OCI-LY1 (cell line): Measurements from ENCODE around the gene CRMP1.

ENCODE experiments used
- H2AFZ ChIP-seq: fragments of 200-600 bp; sonication (generic), shearing (Covaris generic); 2 replicates; pipeline ENCODE4 v1.6.0; 2014; ENCODE audit warnings: antibody characterized with exemption, mild to moderate bottlenecking, low read length
- H3F3A ChIP-seq: fragments of 200-600 bp; sonication (generic), shearing (Covaris generic); 2 replicates; pipeline ENCODE4 v1.6.0; 2014; ENCODE audit warnings: mild to moderate bottlenecking, antibody characterized with exemption, low read length, moderate library complexity; ENCODE audit not compliant: insufficient read depth
- H3K27ac ChIP-seq: fragments of 200-600 bp; sonication (generic); 2 replicates; pipeline ENCODE4 v1.5.1; 2014; ENCODE audit warnings: low read length, mixed run types, mild to moderate bottlenecking, low read depth; ENCODE audit not compliant: poor library complexity, severe bottlenecking
- H3K27me3 ChIP-seq: fragments of 200-600 bp; sonication (generic); 2 replicates; pipeline ENCODE4 v1.6.0; 2014; ENCODE audit warnings: antibody characterized with exemption, mild to moderate bottlenecking, low read length, moderate library complexity; ENCODE audit not compliant: insufficient read depth
- H3K36me3 ChIP-seq: fragments of 200-600 bp; sonication (generic); 2 replicates; pipeline ENCODE4 v1.6.1; 2014; ENCODE audit warnings: mild to moderate bottlenecking, antibody characterized with exemption, low read length, moderate library complexity, mixed read lengths; ENCODE audit not compliant: insufficient read depth
- H3K4me1 ChIP-seq: fragments of 200-600 bp; sonication (generic); 2 replicates; pipeline ENCODE4 v1.5.1; 2014; ENCODE audit warnings: mild to moderate bottlenecking, low read length, moderate library complexity; ENCODE audit not compliant: insufficient read depth, severe bottlenecking
- H3K4me2 ChIP-seq: fragments of 200-600 bp; sonication (generic), shearing (Covaris generic); 2 replicates; pipeline ENCODE4 v1.6.1; 2014; ENCODE audit warnings: low read length
- H3K4me3 ChIP-seq: fragments of 200-600 bp; sonication (generic); 2 replicates; pipeline ENCODE4 v1.5.1; 2014; ENCODE audit warnings: low read length, low read depth, mild to moderate bottlenecking, mixed read lengths; ENCODE audit not compliant: poor library complexity, severe bottlenecking
- H3K79me2 ChIP-seq: fragments of 200-600 bp; shearing (Covaris generic); 2 replicates; pipeline ENCODE4 v1.6.1; 2016; ENCODE audit warnings: mixed run types, low read length, mixed read lengths; ENCODE audit not compliant: insufficient read depth
- H3K9ac ChIP-seq: fragments of 200-600 bp; sonication (generic), shearing (Covaris generic); 2 replicates; pipeline ENCODE4 v1.6.1; 2014; ENCODE audit warnings: mild to moderate bottlenecking, low read length, mixed read lengths
- H3K9me2 ChIP-seq: fragments of 200-600 bp; sonication (generic), shearing (Covaris generic); 2 replicates; pipeline ENCODE4 v1.6.1; 2014; ENCODE audit warnings: low read depth, mild to moderate bottlenecking, low read length, mixed read lengths
- H3K9me3 ChIP-seq: fragments of 200-600 bp; shearing (Covaris generic); 2 replicates; pipeline ENCODE4 v1.6.1; 2014; ENCODE audit warnings: low read length, mixed read lengths
- H4K20me1 ChIP-seq: fragments of 200-600 bp; sonication (generic), shearing (Covaris generic); 2 replicates; pipeline ENCODE4 v1.6.0; 2016; ENCODE audit warnings: mild to moderate bottlenecking, low read length; ENCODE audit not compliant: insufficient read depth
- EZH2 ChIP-seq: fragments of 200-600 bp; sonication (generic), shearing (Covaris generic); IDR thresholded peaks from 2 replicates; pipeline ENCODE4 v1.8.0; 2017; ENCODE audit warnings: borderline replicate concordance, mixed run types, mild to moderate bottlenecking, antibody characterized with exemption, low read length, moderate library complexity, mixed read lengths
- TF ChIP-seq, protein P1 (sequence below): fragments of 200-600 bp; sonication (generic), shearing (Covaris generic); IDR thresholded peaks from 2 replicates; pipeline ENCODE4 v1.5.1; 2017; ENCODE audit warnings: mild to moderate bottlenecking, antibody characterized with exemption, low read length, moderate library complexity, mixed read lengths

Gene CRMP1

DNA sequence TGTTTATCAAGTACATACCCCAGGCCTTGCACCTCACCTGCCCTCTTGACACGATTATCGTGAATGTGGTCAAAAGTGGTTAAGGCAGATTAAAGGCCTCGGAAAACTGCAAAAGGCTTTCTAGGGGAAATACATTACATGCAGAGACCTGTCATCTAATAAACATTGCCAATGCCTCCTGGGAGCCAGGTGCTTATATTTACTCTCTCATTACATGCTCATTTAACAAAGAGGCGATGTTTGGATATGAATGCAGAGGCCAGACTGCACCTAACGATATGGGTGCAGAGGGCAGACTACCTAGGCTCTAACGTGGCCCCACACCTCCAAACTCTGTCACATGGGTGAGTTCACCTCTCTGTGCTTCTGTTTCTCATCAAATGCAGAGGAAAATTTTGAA, 14.5 kb downstream of the CRMP1 start:
- no peaks in the 10 kb centered on the region for H3K36me3 ChIP-seq
- no peak overlapping the region for H3K4me2 ChIP-seq
- H3K4me1 ChIP-seq, result no peaks in the 10 kb centered on the region
- H2AFZ ChIP-seq, result no peak overlapping the region
- no peak overlapping the region for H3K4me3 ChIP-seq
- H3K9ac ChIP-seq, result no peak overlapping the region
- H3F3A ChIP-seq, result no peaks in the 10 kb centered on the region
- no peaks in the 10 kb centered on the region for H4K20me1 ChIP-seq
- no peaks in the 10 kb centered on the region for H3K9me3 ChIP-seq
- no peaks in the 10 kb centered on the region for H3K27me3 ChIP-seq
- no peaks in the 10 kb centered on the region for H3K79me2 ChIP-seq
- H3K9me2 ChIP-seq, result no peaks in the 10 kb centered on the region
- H3K27ac ChIP-seq, result no peak overlapping the region
- no peak for TF ChIP-seq EZH2
- TF ChIP-seq, protein P1, sequence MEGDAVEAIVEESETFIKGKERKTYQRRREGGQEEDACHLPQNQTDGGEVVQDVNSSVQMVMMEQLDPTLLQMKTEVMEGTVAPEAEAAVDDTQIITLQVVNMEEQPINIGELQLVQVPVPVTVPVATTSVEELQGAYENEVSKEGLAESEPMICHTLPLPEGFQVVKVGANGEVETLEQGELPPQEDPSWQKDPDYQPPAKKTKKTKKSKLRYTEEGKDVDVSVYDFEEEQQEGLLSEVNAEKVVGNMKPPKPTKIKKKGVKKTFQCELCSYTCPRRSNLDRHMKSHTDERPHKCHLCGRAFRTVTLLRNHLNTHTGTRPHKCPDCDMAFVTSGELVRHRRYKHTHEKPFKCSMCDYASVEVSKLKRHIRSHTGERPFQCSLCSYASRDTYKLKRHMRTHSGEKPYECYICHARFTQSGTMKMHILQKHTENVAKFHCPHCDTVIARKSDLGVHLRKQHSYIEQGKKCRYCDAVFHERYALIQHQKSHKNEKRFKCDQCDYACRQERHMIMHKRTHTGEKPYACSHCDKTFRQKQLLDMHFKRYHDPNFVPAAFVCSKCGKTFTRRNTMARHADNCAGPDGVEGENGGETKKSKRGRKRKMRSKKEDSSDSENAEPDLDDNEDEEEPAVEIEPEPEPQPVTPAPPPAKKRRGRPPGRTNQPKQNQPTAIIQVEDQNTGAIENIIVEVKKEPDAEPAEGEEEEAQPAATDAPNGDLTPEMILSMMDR, result no peak

DNA sequence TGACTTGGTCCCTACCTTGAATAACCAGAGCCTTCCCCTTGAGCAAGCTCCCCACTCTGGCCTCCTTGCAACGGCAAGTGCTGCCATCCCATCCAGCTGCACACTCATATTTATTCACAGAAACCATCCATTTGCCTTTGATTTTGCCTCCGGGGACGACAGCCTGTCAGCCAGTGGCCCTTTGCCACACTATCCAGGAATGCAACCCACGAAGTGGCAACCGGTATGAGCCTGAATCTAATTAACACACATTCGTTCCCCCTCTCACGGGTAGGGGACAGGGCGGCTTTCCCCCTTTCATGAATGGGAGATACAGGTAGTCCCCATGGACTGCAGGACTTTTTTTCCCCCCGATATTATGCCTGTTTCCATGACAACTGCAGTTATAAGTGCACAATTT, 15.5 kb downstream of the CRMP1 start:
- H3K9me2 ChIP-seq, result no peaks in the 10 kb centered on the region
- H3K79me2 ChIP-seq, result no peaks in the 10 kb centered on the region
- H3K36me3 ChIP-seq, result no peaks in the 10 kb centered on the region
- no peak overlapping the region for H2AFZ ChIP-seq
- no peaks in the 10 kb centered on the region for H4K20me1 ChIP-seq
- H3K9me3 ChIP-seq, result no peaks in the 10 kb centered on the region
- no peak overlapping the region for H3K4me2 ChIP-seq
- no peaks in the 10 kb centered on the region for H3K27me3 ChIP-seq
- no peak overlapping the region for H3K4me3 ChIP-seq
- no peaks in the 10 kb centered on the region for H3K4me1 ChIP-seq
- TF ChIP-seq, protein P1, result no peak
- TF ChIP-seq EZH2, result no peak
- H3F3A ChIP-seq, result no peaks in the 10 kb centered on the region
- H3K9ac ChIP-seq, result no peak overlapping the region
- H3K27ac ChIP-seq, result no peak overlapping the region

DNA sequence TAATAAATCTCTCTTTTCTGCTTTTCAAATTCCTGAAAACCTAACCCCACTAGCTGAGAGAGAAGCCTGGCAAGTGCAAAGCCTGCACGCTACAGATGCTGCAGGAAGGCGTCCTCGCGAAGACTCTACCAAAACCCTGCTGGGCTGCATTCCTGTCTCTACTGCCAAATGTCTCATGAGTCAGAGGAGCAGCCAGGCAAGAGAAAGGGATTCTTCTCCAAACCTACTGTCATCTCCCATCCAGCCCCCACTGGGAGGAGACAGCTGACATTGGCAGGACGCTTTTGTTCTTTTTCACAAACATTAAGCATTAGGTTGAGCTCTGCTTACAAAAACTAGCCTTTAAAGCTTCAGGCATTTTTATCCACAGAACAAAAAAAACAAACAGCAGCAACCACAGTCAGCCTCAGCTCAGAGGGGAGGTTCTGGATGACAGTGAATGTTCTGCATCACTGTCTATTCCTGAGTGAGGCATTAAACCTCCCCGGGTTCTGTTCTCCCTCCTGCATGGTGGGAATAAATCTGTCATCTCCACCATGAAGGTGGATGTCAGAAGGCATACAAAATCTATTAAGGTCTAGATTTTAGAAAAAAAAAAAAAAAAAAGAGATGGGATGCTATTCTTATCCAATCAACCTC, 18.0 kb downstream of the CRMP1 start:
- TF ChIP-seq, protein P1, result no peak
- no peak for TF ChIP-seq EZH2
- Histone ChIP-seq H3K4me3 (no peak overlapping the region), H3K4me2 (no peak overlapping the region), H3F3A (no peaks in the 10 kb centered on the region), H3K27ac (no peak overlapping the region), H2AFZ (no peak overlapping the region), H3K27me3 (no peaks in the 10 kb centered on the region), H3K9me2 (no peaks in the 10 kb centered on the region), H4K20me1 (no peaks in the 10 kb centered on the region), H3K79me2 (no peaks in the 10 kb centered on the region), H3K9me3 (no peaks in the 10 kb centered on the region), H3K4me1 (no peaks in the 10 kb centered on the region), H3K9ac (no peak overlapping the region), H3K36me3 (no peaks in the 10 kb centered on the region)
